Uterus (tissue), 4 donors: Measurements from ENCODE around the gene RAPGEF6. TPM values are rescaled to one million over a fixed set of nuclear protein-coding genes. Genes with fewer than 3 reads are reported as not detected.
A peak's percentile ranks its signal among the peaks of the same experiment; 100 is the strongest.
"Not testable (repeated sequence)": the region's sequence is repeated elsewhere in the genome, so short reads cannot be mapped to it uniquely, and the experiment has no call there.

Source experiments
- DNase-seq, 2 donors: peaks; one replicate each; pipeline ENCODE4 v3.0.0-alpha.2; 2019 to 2020
- H3K27ac ChIP-seq, 2 donors: fragments of 200-600 bp; sonication (generic); 1 replicate in 1 of 2; 2 replicates in 1 of 2; pipeline ENCODE4 v1.5.1; 2016 to 2018
- H3K27me3 ChIP-seq, 2 donors: fragments of 200-600 bp; sonication (generic); one replicate each; pipeline ENCODE4 v1.5.1; 2018 to 2019; ENCODE audit warnings: control low read depth in 1 of 2
- H3K36me3 ChIP-seq, 2 donors: fragments of 200-600 bp; sonication (generic); one replicate each; pipeline ENCODE4 v1.5.1; 2019; ENCODE audit warnings: control low read depth in 1 of 2
- H3K4me1 ChIP-seq, 2 donors: fragments of 200-600 bp; sonication (generic); one replicate each; pipeline ENCODE4 v1.5.1; 2018 to 2019; ENCODE audit warnings: control low read depth in 1 of 2
- H3K4me3 ChIP-seq, 2 donors: fragments of 200-600 bp; sonication (generic); 1 replicate in 1 of 2; 2 replicates in 1 of 2; pipeline ENCODE4 v1.5.1; 2018 to 2019; ENCODE audit warnings: mild to moderate bottlenecking in 1 of 2
- H3K9me3 ChIP-seq, 2 donors: fragments of 200-600 bp; sonication (generic); one replicate each; pipeline ENCODE4 v1.5.1; 2019; ENCODE audit warnings: control low read depth in 1 of 2
- CTCF ChIP-seq, 4 experiments: fragments of 200-600 bp in 2 of 4; fragments of 450-650 bp in 2 of 4; sonication (generic) in 2 of 4; IDR thresholded peaks; one replicate each; pipeline ENCODE4 v1.5.1; 2016 to 2019; ENCODE audit warnings: antibody characterized with exemption in 4 of 4, mild to moderate bottlenecking in 2 of 4, moderate library complexity in 1 of 4
- POLR2A ChIP-seq, 2 donors: fragments of 450-650 bp; IDR thresholded peaks; one replicate each; pipeline ENCODE4 v1.6.1; 2016; ENCODE audit warnings: antibody characterized with exemption in 2 of 2, mild to moderate bottlenecking in 1 of 2, moderate library complexity in 1 of 2
- intact Hi-C: fragments of 100-400 bp; cut with DNase I; formaldehyde crosslinking; loops from one replicate; pipeline ENCODE4 v1.15.1; 2023; ENCODE audit warnings: low total_unique reads
- total RNA-seq, 4 donors: library from RNA; depleted of rRNA in 3 of 4; stranded (reverse); fragments of >200 nt in 3 of 4; gene quantifications; one replicate each; pipeline versions ENCODE4 v1.1.0 to v1.2.4, GENCODE V29; 2014 to 2023
- donor health status: DM: yes; HTN: yes; CAD: no.

The RAPGEF6 gene
- total RNA-seq, 4 donors from 2014 or later, result 11.8 to 36.8 (median 23.4) TPM

DNA sequence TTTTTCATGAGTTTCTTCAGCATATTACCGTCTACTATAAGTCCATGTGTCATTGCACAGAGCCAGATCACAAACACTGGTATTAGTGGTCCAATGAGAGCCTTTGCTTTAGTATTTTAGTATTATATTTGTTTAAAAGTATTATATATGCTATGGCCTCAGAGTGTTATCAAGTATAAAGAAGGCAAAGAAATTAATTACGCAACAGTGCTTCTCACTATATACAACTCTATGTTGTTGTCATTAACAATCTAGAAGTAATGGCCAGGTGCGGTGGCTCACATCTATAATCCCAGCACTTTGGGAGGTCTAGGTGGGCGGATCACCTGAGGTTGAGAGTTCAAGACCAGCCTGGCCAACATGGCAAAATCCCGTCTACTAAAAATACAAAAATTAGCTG, 47.1 kb upstream of the RAPGEF6 start:
- H3K4me1 ChIP-seq, result no peaks in the 10 kb centered on the region
- no peaks in the 10 kb centered on the region for H3K27me3 ChIP-seq
- no peak for TF ChIP-seq CTCF (IDR thresholded peaks at IDR 0.05)
- TF ChIP-seq POLR2A (IDR thresholded peaks at IDR 0.05), result no peak
- H3K9me3 ChIP-seq, result no peaks in the 10 kb centered on the region
- intact Hi-C loops, result no loop called here
- DNase-seq, result no peak
- no peaks in the 10 kb centered on the region for H3K36me3 ChIP-seq
- no peak overlapping the region for H3K4me3 ChIP-seq
- H3K27ac ChIP-seq, result no peak overlapping the region

- DNase-seq, result no peak
- no peaks in the 10 kb centered on the region for H3K9me3 ChIP-seq
- no peak for TF ChIP-seq CTCF (IDR thresholded peaks at IDR 0.05)
- no peak for TF ChIP-seq POLR2A (IDR thresholded peaks at IDR 0.05)
- no peaks in the 10 kb centered on the region for H3K4me1 ChIP-seq
- H3K27ac ChIP-seq, result peak overlapping the region in 1 of 2 donors; percentile 63
- H3K36me3 ChIP-seq, result no peaks in the 10 kb centered on the region
- H3K27me3 ChIP-seq, result no peaks in the 10 kb centered on the region
- H3K4me3 ChIP-seq, result no peak overlapping the region
- intact Hi-C loops, result no loop called here
Measured at GRCh38 chr5:131679911-131680310, 44.9 kb upstream of the RAPGEF6 start.

DNA sequence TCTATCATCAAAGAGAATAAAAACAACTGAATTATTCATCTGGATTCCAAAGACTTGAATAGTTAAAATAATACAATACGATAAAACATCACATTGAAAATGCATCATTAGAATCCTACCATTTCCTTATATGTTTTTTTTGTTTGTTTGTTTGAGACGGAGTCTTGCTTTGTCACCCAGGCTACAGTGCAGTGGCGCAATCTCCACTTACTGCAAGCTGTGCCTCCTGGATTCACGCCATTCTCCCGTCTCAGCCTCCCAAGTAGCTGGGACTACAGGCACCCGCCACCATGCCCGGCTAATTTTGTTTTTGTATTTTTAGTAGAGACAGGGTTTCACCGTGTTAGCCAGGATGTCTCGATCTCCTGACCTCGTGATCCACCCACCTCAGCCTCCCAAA, 43.2 kb upstream of the RAPGEF6 start:
- DNase-seq, H3K36me3 ChIP-seq, H3K27me3 ChIP-seq, intact Hi-C loops, H3K27ac ChIP-seq, H3K4me3 ChIP-seq, H3K9me3 ChIP-seq: not testable (repeated sequence)
- H3K4me1 ChIP-seq, result peaks cover 6 to 10% of the 10 kb centered on the region in 2 donors

DNA sequence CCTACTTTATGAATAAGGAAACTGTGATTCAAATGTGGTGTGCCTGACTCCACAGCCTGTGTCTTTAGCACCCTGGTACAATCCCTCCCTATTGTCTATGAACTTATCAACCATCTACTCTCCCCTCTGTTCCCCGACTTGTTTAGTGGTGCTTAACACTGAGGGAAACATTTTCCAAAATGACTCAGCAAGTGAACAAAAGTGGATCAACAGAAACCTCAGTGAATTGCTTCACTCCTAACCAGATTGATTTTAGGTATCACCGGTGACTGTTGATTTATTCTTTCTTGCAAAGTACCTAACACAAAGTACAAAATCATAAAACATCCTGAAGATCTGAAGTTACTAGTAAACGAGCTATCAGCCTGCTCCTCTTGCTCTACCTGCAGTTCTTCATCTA, 42.1 kb upstream of the RAPGEF6 start:
- peaks cover 8 to 10% of the 10 kb centered on the region in 2 donors for H3K4me1 ChIP-seq
- no peak overlapping the region for H3K4me3 ChIP-seq
- H3K27me3 ChIP-seq, result no peaks in the 10 kb centered on the region
- TF ChIP-seq CTCF (IDR thresholded peaks at IDR 0.05) (no peak), POLR2A (IDR thresholded peaks at IDR 0.05) (no peak)
- DNase-seq, result no peak
- intact Hi-C loops, result no loop called here
- no peaks in the 10 kb centered on the region for H3K36me3 ChIP-seq
- peak overlapping the region; percentile 32 to 38 for H3K27ac ChIP-seq
- no peaks in the 10 kb centered on the region for H3K9me3 ChIP-seq

DNA sequence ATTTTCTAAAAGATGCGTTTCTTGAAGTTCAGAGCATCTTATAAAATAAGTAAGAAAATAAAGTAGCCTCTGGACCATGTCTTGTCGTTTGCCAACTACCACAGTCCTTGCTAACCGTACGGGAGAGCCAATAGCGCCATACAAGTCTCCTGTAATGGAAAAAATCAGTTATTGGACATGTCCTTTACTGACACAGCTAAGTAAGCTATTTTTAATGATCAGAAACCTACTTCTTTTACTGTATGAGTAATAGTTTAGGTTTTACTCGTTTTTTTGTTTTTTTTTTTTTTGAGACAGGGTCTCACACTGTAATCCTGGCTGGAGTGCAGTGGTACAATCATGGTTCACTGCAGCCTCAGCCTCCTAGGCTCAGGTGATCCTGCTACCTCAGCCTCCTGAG, 37.7 kb upstream of the RAPGEF6 start:
- Histone ChIP-seq H3K9me3 (no peaks in the 10 kb centered on the region), H3K27me3 (no peaks in the 10 kb centered on the region), H3K36me3 (no peaks in the 10 kb centered on the region), H3K4me3 (no peak overlapping the region), H3K4me1 (peaks cover 15 to 20% of the 10 kb centered on the region in 2 donors), H3K27ac (peak overlapping the region; percentile 77 to 90)
- no peak for DNase-seq
- intact Hi-C loops, result no loop called here
- TF ChIP-seq POLR2A (IDR thresholded peaks at IDR 0.05), result no peak

- Histone ChIP-seq H3K4me1 (peaks cover 15 to 20% of the 10 kb centered on the region in 2 donors), H3K4me3 (no peak overlapping the region), H3K9me3 (no peaks in the 10 kb centered on the region), H3K36me3 (no peaks in the 10 kb centered on the region), H3K27me3 (no peaks in the 10 kb centered on the region), H3K27ac (peak overlapping the region; percentile 77 to 90)
- peak in 1 of 2 donors; percentile 60 for DNase-seq
- TF ChIP-seq POLR2A (IDR thresholded peaks at IDR 0.05) (no peak), CTCF (IDR thresholded peaks at IDR 0.05) (no peak)
- intact Hi-C loops, result no loop called here
Measured at GRCh38 chr5:131671994-131672655, 37.1 kb upstream of the RAPGEF6 start.
